Bronchial epithelial cell (primary cell): Measurements from ENCODE around the gene NEURL4. TPM values are rescaled to one million over a fixed set of nuclear protein-coding genes. Genes with fewer than 3 reads are reported as not detected.

Experiments
- DNase-seq: peaks from one replicate; pipeline ENCODE4 v3.0.0-alpha.2; 2010; ENCODE audit warnings: low read depth
- FAIRE-seq: peaks from 2 replicates; lab custom pipeline; 2011; peaks lifted over from hg19 to GRCh38; lab: Jason Lieb, UNC
- H3K27me3 ChIP-seq: 2 replicates; pipeline ENCODE4 v1.5.1; 2011; ENCODE audit warnings: low read length; ENCODE audit not compliant: control insufficient read depth, insufficient read depth
- H3K36me3 ChIP-seq: 2 replicates; pipeline ENCODE4 v1.5.1; 2011; ENCODE audit warnings: low read length; ENCODE audit not compliant: control insufficient read depth, insufficient read depth
- H3K4me3 ChIP-seq: 2 replicates; pipeline ENCODE4 v1.5.1; 2011; ENCODE audit warnings: mild to moderate bottlenecking, low read depth, low read length, control low read depth
- total RNA-seq: library from RNA; depleted of rRNA; stranded (reverse); fragments of >200 nt; gene quantifications from 2 replicates; pipeline ENCODE4 v1.2.1, GENCODE V29; 2014
- TF ChIP-seq, protein P1 (sequence below): IDR thresholded peaks from 2 replicates; pipeline ENCODE4 v1.5.1; 2011; ENCODE audit warnings: mild to moderate bottlenecking, moderate library complexity, low read length, control low read depth, inconsistent platforms; ENCODE audit not compliant: insufficient read depth, severe bottlenecking

The NEURL4 gene
- total RNA-seq, 1 donor from 2014 or later, result 14.7 TPM

DNA sequence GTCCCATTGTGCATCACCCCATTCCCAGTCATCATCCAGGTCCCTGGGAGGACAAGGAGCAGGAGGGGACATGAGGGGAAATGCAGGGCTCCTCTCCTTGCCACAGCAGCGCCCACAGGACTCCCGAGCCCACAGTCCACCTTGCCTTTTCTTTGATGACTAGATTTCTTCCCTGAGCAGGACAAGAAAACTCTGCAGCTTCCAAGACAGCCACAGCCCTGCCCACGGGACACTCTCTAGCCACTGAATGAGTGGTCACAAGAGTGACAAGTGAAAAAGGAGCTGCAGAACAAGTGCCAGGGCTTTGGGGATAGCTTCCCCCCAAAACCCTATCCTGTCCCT is 4.7 kb downstream of the NEURL4 start:
- peaks cover 44% of the 10 kb centered on the region for H3K36me3 ChIP-seq
- FAIRE-seq, result no peak
- H3K27me3 ChIP-seq, result no peaks in the 10 kb centered on the region
- no peak for DNase-seq
- TF ChIP-seq, protein P1, sequence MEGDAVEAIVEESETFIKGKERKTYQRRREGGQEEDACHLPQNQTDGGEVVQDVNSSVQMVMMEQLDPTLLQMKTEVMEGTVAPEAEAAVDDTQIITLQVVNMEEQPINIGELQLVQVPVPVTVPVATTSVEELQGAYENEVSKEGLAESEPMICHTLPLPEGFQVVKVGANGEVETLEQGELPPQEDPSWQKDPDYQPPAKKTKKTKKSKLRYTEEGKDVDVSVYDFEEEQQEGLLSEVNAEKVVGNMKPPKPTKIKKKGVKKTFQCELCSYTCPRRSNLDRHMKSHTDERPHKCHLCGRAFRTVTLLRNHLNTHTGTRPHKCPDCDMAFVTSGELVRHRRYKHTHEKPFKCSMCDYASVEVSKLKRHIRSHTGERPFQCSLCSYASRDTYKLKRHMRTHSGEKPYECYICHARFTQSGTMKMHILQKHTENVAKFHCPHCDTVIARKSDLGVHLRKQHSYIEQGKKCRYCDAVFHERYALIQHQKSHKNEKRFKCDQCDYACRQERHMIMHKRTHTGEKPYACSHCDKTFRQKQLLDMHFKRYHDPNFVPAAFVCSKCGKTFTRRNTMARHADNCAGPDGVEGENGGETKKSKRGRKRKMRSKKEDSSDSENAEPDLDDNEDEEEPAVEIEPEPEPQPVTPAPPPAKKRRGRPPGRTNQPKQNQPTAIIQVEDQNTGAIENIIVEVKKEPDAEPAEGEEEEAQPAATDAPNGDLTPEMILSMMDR, result no peak
- H3K4me3 ChIP-seq, result no peak overlapping the region

DNA sequence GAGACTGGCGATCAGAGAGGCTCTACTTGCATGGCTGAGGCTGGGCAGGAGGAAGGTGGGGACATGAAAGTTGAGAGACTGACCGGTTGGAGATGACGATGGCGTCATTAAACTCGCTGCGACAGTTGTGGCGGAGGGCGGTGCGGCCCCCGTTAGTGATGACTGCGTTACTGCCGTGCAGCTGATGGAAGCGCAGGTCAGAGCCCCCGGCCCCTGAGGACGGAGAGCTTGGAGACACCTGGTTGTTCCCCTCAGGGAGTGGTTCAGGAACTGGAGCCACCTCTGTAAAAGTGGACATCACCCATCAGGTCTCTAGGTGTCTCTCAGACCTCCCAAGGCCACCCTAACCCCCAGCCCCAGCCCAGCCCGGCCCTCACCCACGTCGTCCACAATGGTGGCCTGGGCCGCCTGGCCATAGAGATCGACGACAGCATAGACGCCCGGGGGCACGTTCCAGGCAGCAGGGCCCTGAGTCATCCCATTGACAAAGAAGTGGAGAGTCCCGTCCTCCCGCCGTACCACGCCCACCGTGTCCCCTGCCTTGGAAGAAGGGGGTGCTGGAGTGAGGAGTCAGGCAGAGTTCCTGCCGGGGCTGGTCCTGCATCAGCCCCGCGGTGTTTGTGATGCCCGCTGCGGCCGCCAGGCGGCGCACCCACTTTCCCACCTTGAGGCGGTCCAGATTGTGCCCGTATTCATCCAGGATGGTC is 5.3 kb downstream of the NEURL4 start:
- DNase-seq (peak; percentile 30), FAIRE-seq (no peak)
- peaks cover 44% of the 10 kb centered on the region for H3K36me3 ChIP-seq
- H3K27me3 ChIP-seq, result no peaks in the 10 kb centered on the region
- TF ChIP-seq, protein P1, result peak; percentile 97
- H3K4me3 ChIP-seq, result no peak overlapping the region

DNA sequence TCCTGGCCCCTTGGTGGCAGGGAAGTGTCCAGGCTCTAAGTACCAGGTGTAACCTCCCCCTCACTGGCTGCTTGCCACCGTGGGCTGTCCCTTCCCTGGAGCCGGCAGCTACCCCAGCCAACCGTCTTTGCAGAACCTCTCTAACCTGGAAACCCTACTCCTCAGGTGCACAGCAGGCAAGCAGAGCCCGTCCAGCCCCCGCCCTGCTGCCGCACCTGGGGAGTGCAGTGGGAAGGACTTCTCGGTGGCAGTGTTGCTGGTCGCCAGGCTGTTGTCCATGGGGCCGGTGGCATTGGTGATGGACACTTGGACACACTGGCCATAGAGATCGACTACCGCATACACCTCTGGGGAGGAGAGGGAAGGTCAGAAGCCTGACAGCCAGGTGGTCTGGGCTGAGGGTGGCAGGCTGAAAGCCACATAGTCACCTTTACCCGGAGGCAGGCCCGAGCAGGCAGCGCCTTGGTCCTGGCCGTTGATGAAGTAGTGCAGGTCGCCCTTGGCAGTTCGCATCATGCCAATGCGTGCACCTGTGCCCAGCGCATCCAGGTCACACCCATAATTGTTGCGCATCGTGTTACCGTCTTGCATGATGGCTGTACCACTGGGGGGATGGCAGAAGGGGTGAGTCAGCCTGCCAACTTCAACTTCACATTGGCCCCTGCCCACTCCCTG is 6.5 kb downstream of the NEURL4 start:
- DNase-seq (no peak), FAIRE-seq (peak; percentile 55)
- H3K36me3 ChIP-seq, result peaks cover 48% of the 10 kb centered on the region
- no peaks in the 10 kb centered on the region for H3K27me3 ChIP-seq
- TF ChIP-seq, protein P1, result no peak
- no peak overlapping the region for H3K4me3 ChIP-seq

DNA sequence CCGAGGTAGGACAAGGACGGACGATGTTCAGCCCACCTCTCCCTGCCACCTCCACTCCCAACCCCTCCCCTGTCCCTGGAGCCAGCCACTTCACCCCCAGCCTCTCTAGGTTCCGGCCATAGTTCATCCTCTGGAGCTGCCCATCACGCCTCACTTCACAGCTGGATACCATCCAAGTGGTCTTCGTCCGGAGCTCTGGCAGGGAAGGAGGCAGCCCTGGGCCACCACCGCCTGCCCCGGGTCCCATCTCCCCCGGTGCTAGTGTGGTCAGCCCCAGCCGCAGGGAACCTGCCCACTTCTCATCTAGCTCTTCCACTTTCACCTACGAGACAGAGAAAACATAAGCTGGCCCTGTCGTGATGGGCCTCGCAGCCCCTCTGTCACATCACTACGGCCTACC is 7.7 kb downstream of the NEURL4 start:
- Histone ChIP-seq H3K27me3 (no peaks in the 10 kb centered on the region), H3K4me3 (no peak overlapping the region), H3K36me3 (peaks cover 46% of the 10 kb centered on the region)
- FAIRE-seq, result no peak
- TF ChIP-seq, protein P1, result no peak
- DNase-seq, result no peak

DNA sequence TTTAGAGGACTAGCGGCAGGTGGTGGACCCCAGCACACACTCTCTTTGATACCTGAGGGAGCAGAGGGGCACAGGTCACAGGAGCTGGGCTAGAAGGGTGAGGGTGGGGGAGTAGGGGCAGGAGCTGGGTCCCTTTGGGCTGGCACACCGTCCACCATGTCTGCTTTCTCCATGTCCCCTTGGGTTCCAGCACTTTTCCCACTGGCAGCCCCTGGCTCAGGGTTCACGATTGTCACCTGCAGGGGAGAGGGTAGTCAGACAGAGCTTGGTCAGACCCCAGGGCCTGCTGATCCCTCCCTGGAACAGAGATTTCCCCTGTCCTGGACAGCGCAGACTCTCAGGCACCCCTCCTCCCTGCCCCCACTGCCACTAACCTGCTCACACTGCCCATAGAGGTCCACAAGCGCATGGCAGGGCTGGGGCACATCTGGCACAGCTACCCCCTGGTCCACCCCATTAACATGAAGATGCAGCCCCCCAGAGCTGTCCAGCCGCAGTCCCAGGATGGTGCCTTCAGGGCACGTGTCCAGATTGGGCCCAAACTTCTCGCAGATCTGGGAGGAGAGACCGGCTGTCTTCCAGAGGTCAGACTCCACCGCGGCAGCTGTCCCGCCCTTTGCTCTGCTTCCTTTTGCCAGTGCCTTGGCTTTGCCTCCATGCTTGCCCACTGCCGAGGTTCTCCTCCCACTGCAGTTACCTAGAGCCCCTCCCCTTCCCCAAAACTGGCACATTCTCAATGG is 10.8 kb downstream of the NEURL4 start:
- TF ChIP-seq, protein P1, result no peak
- FAIRE-seq (no peak), DNase-seq (no peak)
- Histone ChIP-seq H3K4me3 (no peak overlapping the region), H3K27me3 (no peaks in the 10 kb centered on the region), H3K36me3 (peaks cover 27% of the 10 kb centered on the region)
